ENCODE data around the gene ALS2.

DNA sequence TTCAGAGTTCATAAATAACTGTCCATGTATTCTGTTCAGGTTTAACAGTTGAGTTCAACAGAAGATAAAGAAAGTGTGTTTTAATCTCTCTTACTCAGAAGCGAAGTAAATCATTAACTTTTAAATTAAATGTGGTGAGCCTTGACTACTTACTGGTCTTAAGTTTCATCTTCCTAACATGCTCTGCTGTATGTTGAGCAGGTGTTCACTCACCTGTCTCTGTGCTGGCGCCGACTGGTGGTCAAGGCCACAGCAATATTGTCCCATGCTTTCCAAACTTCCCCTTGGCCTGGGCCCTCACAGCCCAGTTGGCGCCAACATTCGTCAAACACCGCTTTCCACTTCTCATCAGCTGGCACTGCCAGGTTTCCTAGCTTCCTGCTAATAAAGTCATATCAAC is 65.3 kb downstream of the ALS2 start:
- no peak for TF ChIP-seq POLR2A (IDR thresholded peaks at IDR 0.05)
- TF ChIP-seq, protein P1, sequence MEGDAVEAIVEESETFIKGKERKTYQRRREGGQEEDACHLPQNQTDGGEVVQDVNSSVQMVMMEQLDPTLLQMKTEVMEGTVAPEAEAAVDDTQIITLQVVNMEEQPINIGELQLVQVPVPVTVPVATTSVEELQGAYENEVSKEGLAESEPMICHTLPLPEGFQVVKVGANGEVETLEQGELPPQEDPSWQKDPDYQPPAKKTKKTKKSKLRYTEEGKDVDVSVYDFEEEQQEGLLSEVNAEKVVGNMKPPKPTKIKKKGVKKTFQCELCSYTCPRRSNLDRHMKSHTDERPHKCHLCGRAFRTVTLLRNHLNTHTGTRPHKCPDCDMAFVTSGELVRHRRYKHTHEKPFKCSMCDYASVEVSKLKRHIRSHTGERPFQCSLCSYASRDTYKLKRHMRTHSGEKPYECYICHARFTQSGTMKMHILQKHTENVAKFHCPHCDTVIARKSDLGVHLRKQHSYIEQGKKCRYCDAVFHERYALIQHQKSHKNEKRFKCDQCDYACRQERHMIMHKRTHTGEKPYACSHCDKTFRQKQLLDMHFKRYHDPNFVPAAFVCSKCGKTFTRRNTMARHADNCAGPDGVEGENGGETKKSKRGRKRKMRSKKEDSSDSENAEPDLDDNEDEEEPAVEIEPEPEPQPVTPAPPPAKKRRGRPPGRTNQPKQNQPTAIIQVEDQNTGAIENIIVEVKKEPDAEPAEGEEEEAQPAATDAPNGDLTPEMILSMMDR (IDR thresholded peaks at IDR 0.05), result peak in 6 of 7 experiments; percentile 35 to 71 (median 59)

Measured in body of pancreas (tissue), 4 donors.